ENCODE results near the gene EFEMP1. TPM values are rescaled to one million over a fixed set of nuclear protein-coding genes. Genes with fewer than 3 reads are reported as not detected.

Gene EFEMP1
- total RNA-seq, 2 experiments from 2014 or later, result 0.61 TPM; not detected in 1

- TF ChIP-seq, protein P1, sequence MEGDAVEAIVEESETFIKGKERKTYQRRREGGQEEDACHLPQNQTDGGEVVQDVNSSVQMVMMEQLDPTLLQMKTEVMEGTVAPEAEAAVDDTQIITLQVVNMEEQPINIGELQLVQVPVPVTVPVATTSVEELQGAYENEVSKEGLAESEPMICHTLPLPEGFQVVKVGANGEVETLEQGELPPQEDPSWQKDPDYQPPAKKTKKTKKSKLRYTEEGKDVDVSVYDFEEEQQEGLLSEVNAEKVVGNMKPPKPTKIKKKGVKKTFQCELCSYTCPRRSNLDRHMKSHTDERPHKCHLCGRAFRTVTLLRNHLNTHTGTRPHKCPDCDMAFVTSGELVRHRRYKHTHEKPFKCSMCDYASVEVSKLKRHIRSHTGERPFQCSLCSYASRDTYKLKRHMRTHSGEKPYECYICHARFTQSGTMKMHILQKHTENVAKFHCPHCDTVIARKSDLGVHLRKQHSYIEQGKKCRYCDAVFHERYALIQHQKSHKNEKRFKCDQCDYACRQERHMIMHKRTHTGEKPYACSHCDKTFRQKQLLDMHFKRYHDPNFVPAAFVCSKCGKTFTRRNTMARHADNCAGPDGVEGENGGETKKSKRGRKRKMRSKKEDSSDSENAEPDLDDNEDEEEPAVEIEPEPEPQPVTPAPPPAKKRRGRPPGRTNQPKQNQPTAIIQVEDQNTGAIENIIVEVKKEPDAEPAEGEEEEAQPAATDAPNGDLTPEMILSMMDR (conservative IDR thresholded peaks at IDR 0.05; ENCODE audit: low read length), result no peak
- TF ChIP-seq EZH2phosphoT487 (IDR thresholded peaks at IDR 0.05; ENCODE audit: borderline replicate concordance, low read depth, low read length), result no peak
- Histone ChIP-seq H2AFZ (ENCODE audit: low read length) (no peak overlapping the region), H4K20me1 (ENCODE audit: insufficient read depth, low read length) (no peaks in the 10 kb centered on the region), H3K9me2 (ENCODE audit: insufficient read depth, low read length) (no peaks in the 10 kb centered on the region), H3K79me2 (ENCODE audit: insufficient read depth, low read depth, low read length) (no peaks in the 10 kb centered on the region), H3K27ac (ENCODE audit: low read depth, low read length, poor library complexity, severe bottlenecking) (no peak overlapping the region), H3K4me1 (ENCODE audit: insufficient read depth, low read length, poor library complexity, severe bottlenecking) (no peaks in the 10 kb centered on the region), H3K4me3 (ENCODE audit: low read depth, low read length, poor library complexity, severe bottlenecking) (no peak overlapping the region), H3K4me2 (ENCODE audit: low read length) (no peak overlapping the region), H3K9me3 (ENCODE audit: low read length) (no peaks in the 10 kb centered on the region), H3K36me3 (ENCODE audit: insufficient read depth, low read length) (no peaks in the 10 kb centered on the region)
- CTCF ChIA-PET (ENCODE audit: unreplicated experiment), result no interaction called here
- intact Hi-C loops (cut with micrococcal nuclease; ENCODE audit: unreplicated experiment), result no loop called here
- DNase-seq (ENCODE audit: low spot score), result no peak
- POLR2A ChIA-PET, result no interaction called here
- BruUV-seq (replicated peaks), result no TSS peak
Observed at GRCh38 chr2:55949211-55949610, 25.6 kb upstream of the EFEMP1 start.

DNA sequence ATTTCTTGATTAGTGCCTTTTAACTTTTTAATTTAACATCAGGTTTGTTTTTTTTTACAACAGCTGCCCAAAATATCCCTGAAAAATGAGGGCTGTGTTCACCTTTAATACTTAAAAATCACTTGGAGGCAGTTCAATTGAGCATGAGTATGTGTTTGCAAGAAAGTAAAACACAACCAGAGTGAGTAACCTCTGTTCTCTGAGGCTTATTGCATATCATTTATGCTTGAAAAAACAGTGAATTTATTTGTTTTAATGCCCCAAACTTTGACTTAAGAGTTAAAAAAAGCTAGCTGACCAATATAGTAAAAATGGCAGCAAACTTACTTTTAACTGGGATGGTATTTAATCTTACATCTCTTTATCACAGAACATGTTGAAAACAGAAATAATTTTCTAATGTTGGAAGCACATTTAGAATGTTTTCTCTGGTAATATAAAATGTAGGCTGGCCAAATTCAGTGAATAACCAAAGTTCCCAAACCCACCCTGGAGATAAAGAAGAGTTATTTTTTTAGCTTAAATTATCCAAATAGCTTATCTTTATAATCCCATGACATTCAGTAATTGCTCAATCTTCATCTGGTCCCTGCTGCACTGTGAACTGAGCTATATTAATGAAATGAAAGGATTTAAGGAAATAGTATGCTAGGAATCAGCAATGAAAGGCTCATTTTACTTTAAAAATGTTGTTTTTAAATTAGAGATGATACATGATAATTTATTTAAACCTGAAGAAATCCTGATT lies 24.8 kb upstream of the EFEMP1 start:
- Histone ChIP-seq H3K9me3 (ENCODE audit: low read length) (no peaks in the 10 kb centered on the region), H3K9me2 (ENCODE audit: insufficient read depth, low read length) (no peaks in the 10 kb centered on the region), H3K79me2 (ENCODE audit: insufficient read depth, low read depth, low read length) (no peaks in the 10 kb centered on the region), H3K4me2 (ENCODE audit: low read length) (no peak overlapping the region), H3K27ac (ENCODE audit: low read depth, low read length, poor library complexity, severe bottlenecking) (no peak overlapping the region), H3K4me1 (ENCODE audit: insufficient read depth, low read length, poor library complexity, severe bottlenecking) (no peaks in the 10 kb centered on the region), H3K36me3 (ENCODE audit: insufficient read depth, low read length) (no peaks in the 10 kb centered on the region), H3K4me3 (ENCODE audit: low read depth, low read length, poor library complexity, severe bottlenecking) (no peak overlapping the region), H2AFZ (ENCODE audit: low read length) (no peak overlapping the region), H4K20me1 (ENCODE audit: insufficient read depth, low read length) (no peaks in the 10 kb centered on the region)
- ChIA-PET CTCF (ENCODE audit: unreplicated experiment) (no interaction called here), POLR2A (no interaction called here)
- intact Hi-C loops (cut with micrococcal nuclease; ENCODE audit: unreplicated experiment), result no loop called here
- TF ChIP-seq EZH2phosphoT487 (IDR thresholded peaks at IDR 0.05; ENCODE audit: borderline replicate concordance, low read depth, low read length), result no peak
- TF ChIP-seq, protein P1 (conservative IDR thresholded peaks at IDR 0.05; ENCODE audit: low read length), result no peak
- no TSS peak for BruUV-seq (replicated peaks)
- DNase-seq (ENCODE audit: low spot score), result no peak

GRCh38 chr2:55947752-55948151 lies 24.2 kb upstream of the EFEMP1 start:
- intact Hi-C loops (cut with micrococcal nuclease; ENCODE audit: unreplicated experiment), result no loop called here
- Histone ChIP-seq H3K4me2 (ENCODE audit: low read length) (no peak overlapping the region), H3K27ac (ENCODE audit: low read depth, low read length, poor library complexity, severe bottlenecking) (no peak overlapping the region), H3K36me3 (ENCODE audit: insufficient read depth, low read length) (no peaks in the 10 kb centered on the region), H3K4me1 (ENCODE audit: insufficient read depth, low read length, poor library complexity, severe bottlenecking) (no peaks in the 10 kb centered on the region), H2AFZ (ENCODE audit: low read length) (no peak overlapping the region), H3K4me3 (ENCODE audit: low read depth, low read length, poor library complexity, severe bottlenecking) (no peak overlapping the region), H3K79me2 (ENCODE audit: insufficient read depth, low read depth, low read length) (no peaks in the 10 kb centered on the region), H4K20me1 (ENCODE audit: insufficient read depth, low read length) (no peaks in the 10 kb centered on the region), H3K9me2 (ENCODE audit: insufficient read depth, low read length) (no peaks in the 10 kb centered on the region), H3K9me3 (ENCODE audit: low read length) (no peaks in the 10 kb centered on the region)
- POLR2A ChIA-PET, result no interaction called here
- no TSS peak for BruUV-seq (replicated peaks)
- DNase-seq (ENCODE audit: low spot score), result no peak
- CTCF ChIA-PET (ENCODE audit: unreplicated experiment), result no interaction called here
- no peak for TF ChIP-seq EZH2phosphoT487 (IDR thresholded peaks at IDR 0.05; ENCODE audit: borderline replicate concordance, low read depth, low read length)
- TF ChIP-seq, protein P1 (conservative IDR thresholded peaks at IDR 0.05; ENCODE audit: low read length), result no peak
